ENCODE measurements around the gene FOXN3.

Gene FOXN3

DNA sequence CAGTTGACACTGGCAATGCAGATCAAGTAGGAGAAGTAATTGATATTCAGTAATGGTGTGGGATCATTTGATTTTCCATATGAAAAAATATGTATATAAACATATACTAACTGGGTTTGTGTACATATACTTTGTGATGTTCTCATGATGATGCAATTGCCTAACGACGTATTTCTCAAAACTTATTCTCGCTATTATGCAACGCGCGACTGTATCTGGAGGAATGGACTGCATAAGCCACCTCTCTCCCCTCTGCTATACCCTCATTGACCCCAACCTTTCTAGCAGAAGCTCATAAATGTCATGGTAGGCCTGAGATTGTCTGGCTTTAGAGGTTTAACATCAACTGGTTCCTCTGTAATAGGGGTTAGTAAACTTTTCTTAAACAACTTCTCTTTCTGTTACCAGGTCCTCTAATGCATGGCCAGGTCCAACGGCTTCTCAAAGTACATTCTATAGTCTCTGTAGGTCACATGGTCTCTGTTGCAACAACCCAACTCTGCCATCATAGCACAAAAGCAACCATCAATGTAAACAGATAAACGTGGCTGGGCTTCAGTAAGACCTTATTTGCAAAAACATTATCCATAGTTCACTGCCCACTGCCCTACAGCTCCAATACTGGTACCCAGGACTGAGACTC is 59.3 kb downstream of the FOXN3 start:
- DNase-seq: no peak

DNA sequence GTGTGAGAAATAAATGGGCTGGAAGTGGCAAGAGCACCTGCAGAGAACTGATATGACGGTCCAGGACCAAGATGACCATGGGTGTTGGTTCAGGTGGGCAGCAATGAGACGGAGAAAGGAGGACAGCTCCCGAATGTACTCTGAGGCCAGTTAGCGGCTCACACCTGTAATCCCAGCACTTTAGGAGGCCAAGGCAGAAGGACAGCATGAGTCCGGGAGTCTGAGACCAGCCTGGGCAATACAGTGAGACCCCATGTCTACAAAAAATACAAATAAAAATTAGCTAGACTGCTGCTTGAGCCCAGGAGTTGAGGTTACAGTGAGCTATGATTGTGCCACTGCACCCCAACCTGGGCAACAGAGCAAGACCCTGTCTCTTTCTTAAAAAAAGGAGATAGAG is 60.1 kb downstream of the FOXN3 start:
- DNase-seq: no peak

DNA sequence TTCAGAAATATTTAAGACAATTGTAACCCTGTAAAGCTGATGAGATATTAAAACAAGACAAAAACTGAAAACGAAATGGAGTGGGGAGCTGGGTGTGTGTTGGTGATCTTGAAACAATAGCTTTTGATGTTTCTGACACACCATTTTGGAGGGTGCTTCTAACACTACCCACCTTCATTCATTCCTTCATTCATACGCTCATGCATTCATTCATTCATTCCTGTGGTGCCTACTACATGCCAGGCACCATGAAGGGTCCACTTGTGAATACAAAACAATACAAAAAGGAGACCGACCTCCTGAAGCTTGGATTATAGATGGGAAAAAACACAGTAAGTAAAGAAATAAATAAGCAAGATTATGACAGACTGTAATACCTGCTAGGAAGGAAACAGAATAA is 60.5 kb downstream of the FOXN3 start:
- no peak for DNase-seq

DNA sequence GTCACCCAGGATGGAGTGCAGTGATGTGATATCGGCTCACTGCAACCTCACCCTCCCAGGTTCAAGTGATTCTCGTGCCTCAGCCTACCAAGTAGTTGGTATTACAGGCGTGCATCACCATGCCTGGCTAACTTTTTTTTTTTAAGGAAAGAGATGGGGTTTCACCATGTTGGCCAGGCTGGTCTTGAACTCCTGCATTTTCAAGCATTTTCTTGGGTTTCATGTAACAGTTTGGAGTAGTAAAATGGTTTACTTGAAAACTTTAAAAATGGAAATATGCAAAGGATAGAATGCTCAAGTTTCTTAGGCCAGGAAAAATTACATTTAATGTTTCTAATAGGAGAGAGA is 63.3 kb downstream of the FOXN3 start:
- no peak for DNase-seq

DNA sequence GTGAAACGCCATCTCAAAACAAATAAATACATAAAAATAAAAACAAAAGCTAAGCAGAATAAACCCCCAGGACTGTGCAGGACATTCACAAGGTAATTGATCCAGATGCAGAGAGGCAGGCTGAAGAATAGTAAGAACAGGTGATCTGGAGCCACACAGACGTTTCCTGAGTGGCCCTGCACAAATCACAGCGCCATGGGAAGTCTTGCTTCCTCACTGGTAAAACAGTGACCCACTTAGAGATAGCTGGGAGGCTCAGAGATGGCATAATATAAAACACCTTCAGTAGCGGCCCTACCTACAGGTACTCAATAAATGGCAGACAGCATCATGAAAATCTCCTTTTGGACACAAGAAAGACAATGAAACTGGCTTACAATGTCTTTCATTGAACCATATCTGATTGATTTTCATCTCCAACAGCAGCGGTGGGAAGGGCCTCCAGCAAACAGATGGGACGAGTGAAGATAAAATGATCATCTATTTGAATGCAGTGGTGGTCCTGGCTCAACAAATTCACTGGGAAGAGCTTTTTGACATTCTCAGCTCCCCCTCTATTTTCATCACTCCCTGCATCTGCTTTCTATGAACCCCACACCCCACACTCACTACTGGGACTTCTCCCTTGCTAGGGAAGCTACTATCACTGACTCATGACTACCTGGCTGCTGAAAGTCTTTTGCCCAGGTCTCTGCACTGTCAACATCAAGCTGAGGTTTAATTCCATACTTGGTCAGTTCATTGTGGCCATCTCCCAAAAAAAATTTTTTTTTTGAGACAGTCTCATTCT is 63.9 kb downstream of the FOXN3 start:
- no peak for DNase-seq

DNA sequence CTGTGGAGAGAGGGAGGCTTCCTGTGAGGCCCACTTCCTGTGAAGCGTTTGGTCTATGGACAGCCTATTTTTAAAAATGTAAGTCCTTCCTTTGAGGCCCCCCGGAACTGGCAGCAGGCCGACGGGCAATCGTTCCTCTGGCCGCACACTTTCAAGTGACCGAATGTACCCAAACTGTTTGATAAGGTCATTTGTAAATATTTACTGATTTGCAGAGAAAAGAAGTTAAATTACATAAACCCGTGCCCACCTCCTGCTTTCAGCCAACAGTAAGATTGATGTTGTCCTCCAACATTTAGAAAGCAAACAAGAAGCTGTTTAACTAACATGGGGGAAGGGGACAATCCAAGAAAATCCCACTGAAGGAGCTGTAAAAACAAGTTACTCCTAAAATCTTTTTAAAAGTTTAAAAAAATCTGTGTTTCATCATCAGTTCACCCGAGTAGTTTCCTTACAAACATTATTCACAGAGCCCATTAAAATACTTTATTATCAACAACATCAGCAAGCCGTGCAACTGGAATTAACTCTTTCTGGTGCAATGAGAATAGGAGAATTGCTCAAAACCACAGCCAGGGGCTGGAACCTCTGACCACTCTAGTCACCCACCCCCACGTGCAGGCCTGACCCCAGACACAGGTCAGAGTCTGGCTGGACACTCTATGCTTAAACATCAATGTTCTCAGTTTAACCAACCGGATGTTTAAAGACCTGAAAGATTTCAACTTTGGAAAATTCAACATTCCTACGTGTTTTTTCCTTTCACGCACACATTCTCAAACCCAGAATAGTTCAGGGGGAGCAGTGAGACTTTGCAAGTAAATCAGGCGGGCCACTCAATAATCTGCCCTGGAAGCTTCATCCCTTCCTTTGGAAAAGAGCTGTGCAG is 65.3 kb downstream of the FOXN3 start:
- DNase-seq: no peak

DNA sequence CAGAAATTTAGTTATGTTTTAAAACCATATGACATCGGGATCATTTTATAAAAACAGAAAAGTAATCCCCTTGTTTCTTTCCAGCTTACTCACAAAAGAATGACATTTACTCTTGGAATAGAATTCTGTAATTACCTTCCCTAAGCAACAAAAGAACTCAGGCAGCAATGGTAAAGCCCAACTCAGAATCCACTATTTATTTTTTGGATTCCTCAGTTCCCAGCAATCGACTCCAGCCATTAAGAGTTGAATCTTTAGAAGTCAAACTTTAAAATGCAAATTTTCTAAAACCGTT is 65.9 kb downstream of the FOXN3 start:
- no peak for DNase-seq

DNA sequence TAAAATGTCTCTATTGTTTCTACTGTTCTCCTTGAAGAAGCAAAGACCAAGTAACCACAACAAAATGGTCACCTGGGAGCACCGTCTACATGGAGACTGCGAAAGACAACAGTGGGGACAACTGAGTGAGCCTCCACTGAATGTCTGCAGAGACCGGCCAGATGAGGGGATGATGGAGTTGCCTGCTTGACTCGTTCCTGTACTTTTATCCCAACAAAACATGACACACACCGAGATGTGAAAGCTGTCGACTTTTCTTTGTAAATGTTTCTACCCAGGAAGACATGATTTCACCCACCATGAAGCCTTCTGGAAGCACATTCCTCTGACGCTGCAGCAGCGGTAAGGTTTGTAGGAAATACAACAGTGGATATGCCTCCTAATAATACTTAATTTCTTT is 66.9 kb downstream of the FOXN3 start:
- no peak for DNase-seq

DNA sequence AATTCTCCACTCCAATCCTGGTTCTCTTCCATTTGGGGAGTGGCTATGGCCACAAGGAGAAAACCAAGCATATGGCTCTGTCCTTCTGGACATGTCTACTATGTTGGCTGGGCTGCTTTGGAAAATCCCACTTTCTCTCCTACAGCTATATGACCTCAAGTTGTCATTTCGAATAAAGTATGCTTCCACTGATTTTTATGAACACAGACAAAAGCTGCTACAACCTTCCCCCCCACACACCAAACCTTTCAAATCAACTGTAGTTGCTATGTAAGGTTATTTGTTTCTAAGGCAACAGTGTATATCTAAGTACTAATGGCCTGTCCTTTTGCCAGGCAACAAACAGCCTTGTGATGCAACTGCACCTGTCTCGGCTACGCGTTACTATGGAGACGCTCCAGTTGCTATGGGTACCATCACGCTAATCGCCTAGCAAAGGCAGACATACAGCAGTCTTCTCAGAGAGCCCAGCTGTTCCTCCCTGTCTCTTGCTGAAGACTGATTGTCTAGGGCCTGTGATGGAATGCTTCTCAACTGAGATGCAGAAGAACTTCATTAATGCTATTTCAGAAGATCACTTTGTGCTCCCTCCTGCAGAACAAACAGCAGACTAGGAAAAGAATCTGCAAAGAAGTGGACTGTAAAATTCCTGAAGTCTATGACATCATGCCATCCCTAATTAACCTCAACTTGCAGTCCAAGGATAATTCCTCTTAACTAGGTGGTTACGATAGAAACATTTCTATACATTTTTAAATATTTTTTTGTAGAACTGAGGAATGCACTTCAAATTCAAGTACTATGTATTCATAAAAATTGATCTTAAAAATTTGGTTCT is 67.6 kb downstream of the FOXN3 start:
- DNase-seq: no peak

DNA sequence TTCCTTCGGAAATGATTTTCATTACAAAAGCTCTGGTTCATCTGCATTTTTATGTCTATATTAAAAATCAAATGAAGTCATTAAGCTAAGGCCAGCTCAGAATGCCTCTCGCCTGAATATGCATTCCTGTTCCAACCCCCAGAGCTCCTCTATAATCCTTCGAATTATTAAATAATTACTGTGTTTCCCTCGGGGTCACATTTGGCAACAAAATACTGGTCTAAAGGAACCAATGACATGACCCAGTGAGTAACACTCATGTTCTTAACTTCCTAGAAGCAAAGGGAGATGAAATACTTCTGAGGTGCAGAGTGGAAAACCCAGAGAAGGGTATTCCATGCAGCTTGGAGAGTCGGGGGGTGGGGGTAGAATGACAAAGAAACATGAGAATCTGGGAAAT is 68.3 kb downstream of the FOXN3 start:
- DNase-seq: no peak

DNA sequence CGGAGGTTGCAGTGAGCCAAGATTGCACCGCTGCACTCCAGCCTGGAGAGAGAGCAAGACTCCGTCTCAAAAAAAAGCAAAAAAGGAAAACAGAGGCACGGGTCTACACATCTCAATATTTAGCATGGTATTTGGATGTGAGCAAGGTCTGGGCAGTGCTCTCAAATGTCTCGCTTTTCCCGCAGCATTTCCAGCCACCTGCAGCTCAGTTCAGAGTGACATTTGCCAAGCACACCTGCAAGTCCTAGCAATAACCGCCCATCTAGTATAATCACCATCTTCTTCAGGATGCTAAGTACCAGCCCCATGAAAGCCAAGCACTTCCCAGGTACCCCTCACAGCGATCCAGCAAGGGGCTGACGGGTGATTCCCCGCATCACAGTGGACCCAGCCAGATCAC is 69.1 kb downstream of the FOXN3 start:
- DNase-seq: no peak

DNA sequence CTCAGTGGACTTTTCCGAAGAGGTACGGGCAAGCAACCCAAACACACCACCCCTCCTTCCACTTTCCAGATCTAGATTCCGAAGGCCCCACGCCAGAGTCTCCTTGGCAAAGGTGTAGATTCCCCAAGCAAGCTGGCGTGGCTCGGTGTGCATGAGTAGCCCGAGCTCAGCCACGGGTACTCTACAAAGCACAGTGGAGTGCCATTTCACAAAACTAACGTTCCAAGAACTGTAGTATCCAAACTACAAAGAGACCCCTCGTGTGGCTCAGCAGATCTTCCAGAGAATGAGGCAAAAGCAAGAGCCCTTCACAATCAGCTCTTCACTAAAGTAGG is 72.1 kb downstream of the FOXN3 start:
- DNase-seq: no peak

DNA sequence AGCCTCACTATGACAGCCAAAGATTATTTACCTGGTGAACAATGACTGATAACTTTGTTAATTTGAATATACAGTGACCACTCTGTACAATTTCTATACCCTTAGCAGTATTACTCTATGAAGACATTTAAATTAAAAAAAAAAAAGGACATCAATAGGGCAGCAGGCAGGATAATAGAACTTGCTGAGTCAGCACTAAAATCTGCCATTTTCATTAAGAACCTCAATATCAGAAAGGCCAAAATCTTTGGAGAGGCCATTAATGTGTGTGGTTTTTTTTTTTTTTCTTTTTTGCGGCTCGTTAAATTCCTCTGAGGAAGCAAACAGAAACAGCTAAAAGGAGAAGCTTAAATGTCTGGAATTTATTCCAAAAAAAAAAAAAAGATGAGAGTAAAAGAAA is 73.7 kb downstream of the FOXN3 start:
- DNase-seq: no peak

DNA sequence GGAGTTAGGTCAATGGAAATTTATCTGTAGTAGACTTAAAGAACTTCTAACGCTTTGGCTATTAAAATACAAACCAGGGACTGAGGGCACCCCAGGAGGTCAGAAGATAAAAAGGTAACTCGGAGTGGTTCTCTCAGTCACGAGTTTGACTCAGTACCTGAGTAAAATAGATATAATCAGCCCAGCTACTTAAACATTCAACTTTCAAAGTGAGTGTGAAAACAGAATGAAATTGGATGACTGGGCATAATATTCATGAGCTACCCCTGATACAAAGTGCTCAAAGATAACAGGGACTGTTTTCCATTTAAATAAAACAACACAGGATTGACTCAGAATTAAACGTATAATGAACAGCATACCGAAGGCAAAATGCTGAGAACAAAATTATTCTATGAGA is 75.0 kb downstream of the FOXN3 start:
- no peak for DNase-seq

DNA sequence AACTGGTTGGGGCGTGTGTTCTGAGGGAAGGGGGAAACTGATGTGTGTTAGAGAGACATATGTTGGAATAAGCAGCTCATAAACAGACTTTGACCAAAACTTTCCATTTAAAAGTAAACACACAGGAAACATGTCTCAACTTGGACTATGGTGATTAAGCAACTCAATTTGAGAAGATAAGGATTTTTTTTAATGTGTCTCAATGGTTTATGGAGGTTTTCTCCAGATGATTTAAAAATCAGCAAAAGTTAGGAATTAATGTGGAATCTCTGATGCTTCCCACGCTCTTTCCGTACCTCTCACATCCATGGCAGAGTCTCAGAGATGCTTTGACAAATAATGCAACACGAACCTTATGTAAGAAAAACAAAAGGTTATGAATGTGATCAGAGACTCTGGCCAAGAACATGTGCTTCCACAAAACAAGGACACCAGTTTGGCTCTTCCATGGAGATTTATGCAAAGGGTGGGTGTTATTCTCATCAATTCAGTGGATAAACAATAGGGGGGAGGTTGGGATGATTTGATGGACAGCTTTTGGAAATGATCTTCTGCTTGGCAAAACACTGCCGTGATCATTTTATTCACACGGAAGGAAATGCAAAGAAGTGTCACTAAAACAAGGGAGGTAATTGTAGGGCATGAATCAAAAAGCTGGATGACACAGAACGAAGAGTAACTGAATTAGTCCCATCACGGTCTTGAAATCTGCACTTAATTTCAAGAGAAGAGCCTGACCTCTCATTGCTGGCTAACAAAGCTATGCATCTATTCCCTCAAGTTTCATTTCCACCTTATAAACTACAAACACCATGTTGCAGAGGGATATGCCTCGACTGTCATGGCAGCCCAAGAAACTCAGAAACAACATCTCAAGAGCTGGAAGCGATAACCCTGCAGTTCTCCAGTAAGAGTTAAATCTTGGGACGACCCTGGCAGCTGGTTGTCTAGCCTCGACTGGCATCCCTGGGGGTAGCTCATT is 76.5 kb downstream of the FOXN3 start:
- no peak for DNase-seq

DNA sequence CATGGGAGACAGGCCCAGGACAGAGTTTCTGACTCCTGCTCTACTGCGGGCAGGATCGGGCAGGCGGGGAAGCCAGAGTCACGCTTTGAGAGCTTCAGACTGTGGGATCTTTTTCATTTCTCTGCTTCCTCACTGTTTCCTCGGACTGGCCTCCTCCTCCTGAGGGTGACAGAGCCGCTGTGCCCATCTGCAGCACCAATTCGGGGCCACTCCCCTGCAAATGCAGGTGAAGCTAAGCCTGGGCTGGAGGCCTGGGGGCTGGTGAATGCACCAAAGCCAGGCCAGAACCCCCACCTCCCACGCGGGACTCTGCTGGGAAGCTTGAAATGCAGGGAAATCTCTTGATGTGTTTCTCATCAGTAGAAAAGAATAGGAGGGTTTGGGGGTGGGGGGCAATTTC is 77.5 kb downstream of the FOXN3 start:
- no peak for DNase-seq

DNA sequence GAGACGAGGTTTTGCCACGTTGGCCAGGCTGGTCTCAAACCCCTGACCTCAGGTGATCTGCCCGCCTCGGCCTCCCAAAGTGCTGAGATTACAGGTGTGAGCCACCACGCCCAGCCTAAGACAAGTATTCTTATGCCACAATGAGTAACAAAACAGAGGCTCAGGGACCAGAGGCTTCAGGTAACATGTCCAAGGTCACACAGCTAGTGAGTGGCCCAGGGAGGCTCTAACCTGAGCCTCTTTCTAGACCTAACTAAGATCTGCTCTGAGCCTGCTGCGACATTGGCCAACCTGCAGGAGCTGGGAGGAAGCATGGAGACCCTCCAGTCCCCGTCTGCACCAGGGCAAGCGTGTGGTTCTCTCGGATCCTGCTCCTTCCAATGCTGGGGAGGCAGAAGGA is 77.9 kb downstream of the FOXN3 start:
- DNase-seq: no peak

DNA sequence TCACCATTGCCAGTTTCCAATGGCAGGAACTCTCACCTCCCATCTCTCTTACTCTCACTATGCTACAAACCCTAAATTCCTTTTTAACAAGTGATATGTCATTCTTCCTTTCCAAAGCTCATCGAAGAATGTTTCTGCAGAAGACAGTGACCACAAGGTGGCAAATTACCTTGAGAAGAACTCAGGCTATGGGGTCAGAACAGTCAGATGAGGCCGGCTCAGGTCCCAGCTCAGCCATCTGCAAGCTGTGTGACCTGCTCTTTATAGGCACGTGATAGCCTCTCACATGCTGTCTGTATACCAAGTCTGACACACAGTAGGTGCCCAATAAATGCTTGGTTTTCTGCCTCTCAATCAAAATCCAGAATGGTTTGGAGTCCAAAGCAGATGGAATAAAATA is 80.7 kb downstream of the FOXN3 start:
- DNase-seq: no peak

DNA sequence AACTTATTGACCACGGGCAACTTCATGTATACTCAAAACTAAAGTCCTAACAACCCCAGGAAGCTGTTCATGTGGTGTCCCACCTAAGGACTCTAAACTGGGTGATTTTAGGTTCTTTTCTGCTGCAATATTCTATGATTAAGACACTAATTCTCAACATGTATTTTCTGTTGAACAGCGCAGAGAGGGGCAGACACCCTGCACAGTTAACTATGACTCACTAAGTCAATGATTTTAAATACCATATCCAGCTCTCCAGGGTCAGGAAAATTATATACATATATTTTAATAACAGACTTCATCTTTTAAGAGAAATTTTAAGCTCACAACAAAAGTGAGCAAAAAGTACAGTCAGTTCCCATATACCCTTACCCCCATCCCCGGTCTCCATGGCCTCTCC is 85.0 kb downstream of the FOXN3 start:
- no peak for DNase-seq

DNA sequence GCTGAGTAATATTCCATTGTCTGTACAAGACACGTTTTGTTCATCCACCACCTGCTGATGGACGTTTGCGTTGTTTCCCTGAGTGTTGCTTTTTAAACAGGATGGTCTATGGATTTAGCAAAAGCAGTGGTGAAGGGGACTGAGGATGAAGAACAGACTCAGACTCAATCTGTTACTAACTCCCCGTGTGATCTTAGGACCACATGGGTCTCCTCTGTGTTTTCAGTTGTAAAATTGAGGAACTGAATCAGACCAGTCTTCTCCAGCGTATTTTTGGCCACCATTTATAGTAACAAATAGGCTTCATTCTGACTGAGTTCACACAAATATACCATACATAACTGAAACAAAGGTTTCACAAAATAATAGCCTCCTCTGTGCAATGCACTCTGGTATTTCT is 85.6 kb downstream of the FOXN3 start:
- DNase-seq: no peak

DNA sequence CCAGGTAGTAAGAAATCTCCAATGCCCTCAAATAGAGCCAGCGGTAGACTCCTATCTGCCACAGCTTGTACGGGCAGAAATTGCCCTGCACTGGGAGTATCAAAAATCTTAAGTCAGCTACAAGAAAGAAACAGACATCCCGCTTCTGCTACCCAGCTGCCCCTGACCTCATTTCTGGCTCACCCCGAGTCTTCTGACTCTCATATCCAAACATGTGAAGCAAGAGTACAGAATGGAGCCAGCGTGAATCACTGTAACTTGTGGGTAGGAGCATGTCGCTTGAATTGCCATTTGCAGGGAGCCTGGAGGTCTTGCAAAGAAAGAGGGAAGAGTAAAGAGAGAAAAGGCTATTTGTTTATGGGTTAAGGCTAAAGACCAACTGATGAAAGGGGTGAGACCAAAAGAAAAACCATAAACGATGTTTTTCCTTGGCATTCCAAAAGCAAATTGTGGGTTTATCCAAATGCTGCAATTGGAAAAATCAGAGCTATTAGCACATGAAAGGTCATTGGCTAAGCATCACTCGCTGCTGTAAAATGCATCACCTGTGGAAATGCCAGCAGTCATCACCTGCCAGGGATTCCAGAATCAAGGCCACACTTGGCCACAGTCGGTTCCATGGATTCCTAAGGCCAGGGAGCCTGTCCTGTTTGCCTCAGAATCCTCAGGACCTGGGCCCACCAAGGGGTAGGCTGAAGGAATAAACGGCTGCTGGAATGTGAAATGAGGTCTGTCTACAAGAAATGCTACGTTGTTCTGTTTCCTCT is 86.6 kb downstream of the FOXN3 start:
- no peak for DNase-seq
